HepG2 (cell line): ENCODE results near the gene ALDOA. TPM values are rescaled to one million over a fixed set of nuclear protein-coding genes. Genes with fewer than 3 reads are reported as not detected.

ENCODE experiments used
- ATAC-seq: fragments of 200-7000 bp; cut with Tn5 transposase; 3 replicates; pipeline ENCODE4 v1.9.1; 2020; ENCODE audit warnings: mild to moderate bottlenecking, moderate library complexity
- BruUV-seq: library from RNA; stranded (reverse); fragments of 400-500 nt; replicated peaks from 2 replicates; lab custom pipeline; 2021; lab: Mats Ljungman, UMichigan
- CTCF ChIA-PET: fragments of 300-600 bp; formaldehyde crosslinking; extraction: SDS; loops from one replicate; lab custom pipeline; 2021; ENCODE audit warnings: low total read pairs, inconsistent platforms, low intra/inter-chr PET ratio; lab: Yijun Ruan, JAX
- POLR2A ChIA-PET: fragments of 350-600 bp; sonication (Branson Sonifier 250); formaldehyde crosslinking; loops from one replicate; lab custom pipeline; 2020; ENCODE audit warnings: antibody characterized with exemption, inconsistent platforms; lab: Yijun Ruan, JAX
- DNase-seq: peaks from one replicate; pipeline ENCODE4 v3.0.0-alpha.2; 2015; ENCODE audit warnings: low spot score
- FAIRE-seq: peaks from 3 replicates; lab custom pipeline; 2011; peaks lifted over from hg19 to GRCh38; lab: Jason Lieb, UNC
- H2AFZ ChIP-seq: one replicate; pipeline ENCODE4 v1.6.1; 2011; ENCODE audit warnings: low read length, inconsistent platforms
- H3K27ac ChIP-seq: fragments of 300-600 bp; 3 replicates; pipeline ENCODE4 v1.8.0; 2011; ENCODE audit warnings: mixed run types, mild to moderate bottlenecking, mixed read lengths, low read length, inconsistent platforms; ENCODE audit not compliant: insufficient read depth; ENCODE audit errors: extremely low read length
- H3K27me3 ChIP-seq, 2 experiments: fragments of 200-600 bp in 1 of 2; 2 replicates in 1 of 2; 3 replicates in 1 of 2; pipeline versions ENCODE4 v1.6.0 to v1.8.0; 2011; ENCODE audit warnings: low read length in 2 of 2, mild to moderate bottlenecking in 2 of 2, moderate library complexity in 2 of 2, inconsistent platforms in 1 of 2; ENCODE audit not compliant: insufficient read depth in 2 of 2, control insufficient read depth in 1 of 2
- H3K36me3 ChIP-seq, 2 experiments: fragments of 200-600 bp in 1 of 2; replicated peaks in 1 of 2; 2 replicates in 1 of 2; 3 replicates in 1 of 2; pipeline versions ENCODE4 v1.5.1 to v1.8.0; 2011; ENCODE audit warnings: low read length in 2 of 2, inconsistent platforms in 1 of 2; ENCODE audit not compliant: insufficient read depth in 2 of 2, control insufficient read depth in 1 of 2
- H3K4me1 ChIP-seq: 2 replicates; pipeline ENCODE4 v1.5.1; 2012; ENCODE audit warnings: low read length, inconsistent platforms; ENCODE audit not compliant: insufficient read depth
- H3K4me2 ChIP-seq: 2 replicates; pipeline ENCODE4 v1.6.0; 2011; ENCODE audit warnings: low read depth, low read length, inconsistent platforms
- H3K4me3 ChIP-seq, 3 experiments: fragments of 200-600 bp in 1 of 3; sonication (generic), shearing (Covaris generic) in 1 of 3; replicated peaks in 1 of 3; 2 replicates each; pipeline ENCODE4 v1.5.1; 2011 to 2016; ENCODE audit warnings: low read length in 3 of 3, inconsistent platforms in 2 of 3, low read depth in 2 of 3, mild to moderate bottlenecking in 2 of 3, control low read depth in 1 of 3, mixed read lengths in 1 of 3; ENCODE audit not compliant: insufficient read depth in 1 of 3
- H3K79me2 ChIP-seq: one replicate; pipeline ENCODE4 v1.6.1; 2011; ENCODE audit warnings: low read length, inconsistent platforms; ENCODE audit not compliant: insufficient read depth
- H3K9ac ChIP-seq: 2 replicates; pipeline ENCODE4 v1.6.0; 2011; ENCODE audit warnings: mild to moderate bottlenecking, low read depth, low read length, inconsistent platforms; ENCODE audit not compliant: insufficient read depth
- H3K9me3 ChIP-seq: 2 replicates; pipeline ENCODE4 v1.5.1; 2012; ENCODE audit warnings: mild to moderate bottlenecking, low read length
- H4K20me1 ChIP-seq: 2 replicates; pipeline ENCODE4 v1.6.0; 2011; ENCODE audit warnings: inconsistent platforms, mild to moderate bottlenecking, low read length, moderate library complexity; ENCODE audit not compliant: insufficient read depth
- ARID3A ChIP-seq: IDR thresholded peaks from 2 replicates; pipeline ENCODE4 v1.6.1; 2012; ENCODE audit warnings: low read depth, low read length, improper control_type of control experiment
- ATF7-NPFF ChIP-seq: sonication (generic); formaldehyde crosslinking; IDR thresholded peaks from 2 replicates; pipeline ENCODE4 v1.8.1; 2023; ENCODE audit warnings: mild to moderate bottlenecking, low read depth, missing genetic modification reagents, moderate library complexity
- E2F5 ChIP-seq: sonication (generic); formaldehyde crosslinking; conservative IDR thresholded peaks from 2 replicates; pipeline ENCODE4 v1.4.0; 2020; ENCODE audit warnings: missing genetic modification reagents
- ELF1 ChIP-seq: sonication (generic); formaldehyde crosslinking; IDR thresholded peaks from 2 replicates; pipeline ENCODE4 v1.4.0; 2020; ENCODE audit warnings: missing genetic modification reagents
- FOXO1 ChIP-seq: sonication (generic); formaldehyde crosslinking; IDR thresholded peaks from 2 replicates; pipeline ENCODE4 v1.4.0; 2020; ENCODE audit warnings: missing genetic modification reagents
- GPN1 ChIP-seq: sonication (generic); formaldehyde crosslinking; IDR thresholded peaks from 2 replicates; pipeline ENCODE4 v1.5.1; 2020; ENCODE audit warnings: missing genetic modification reagents, borderline replicate concordance
- HMGA1 ChIP-seq: sonication (generic); formaldehyde crosslinking; conservative IDR thresholded peaks from 2 replicates; pipeline ENCODE4 v1.4.0; 2020; ENCODE audit warnings: missing genetic modification reagents
- HNRNPUL1 ChIP-seq: fragments of 200-400 bp; formaldehyde crosslinking; IDR thresholded peaks from 2 replicates; pipeline ENCODE4 v1.6.1; 2017; ENCODE audit warnings: low read depth, mild to moderate bottlenecking, low read length, moderate library complexity
- KLF15 ChIP-seq: sonication (generic); formaldehyde crosslinking; IDR thresholded peaks from 2 replicates; pipeline ENCODE4 v1.8.1; 2023; ENCODE audit warnings: borderline replicate concordance, mild to moderate bottlenecking, inconsistent platforms, missing genetic modification reagents, mixed read lengths
- PAWR ChIP-seq: sonication (generic); formaldehyde crosslinking; IDR thresholded peaks from 2 replicates; pipeline ENCODE4 v1.4.0; 2020; ENCODE audit warnings: missing genetic modification reagents, mild to moderate bottlenecking, borderline replicate concordance
- TBP ChIP-seq: sonication (generic); formaldehyde crosslinking; IDR thresholded peaks from 2 replicates; pipeline ENCODE4 v1.5.0; 2020; ENCODE audit warnings: missing genetic modification reagents
- ZNF275 ChIP-seq: sonication (generic); formaldehyde crosslinking; IDR thresholded peaks from 2 replicates; pipeline ENCODE4 v1.8.0; 2022; ENCODE audit warnings: missing genetic modification reagents, mild to moderate bottlenecking, inconsistent platforms, borderline replicate concordance
- ZNF460 ChIP-seq: sonication (generic); formaldehyde crosslinking; IDR thresholded peaks from 2 replicates; pipeline ENCODE4 v1.5.1; 2020; ENCODE audit warnings: missing genetic modification reagents, mild to moderate bottlenecking, borderline replicate concordance
- ZNF629 ChIP-seq: sonication (generic); formaldehyde crosslinking; conservative IDR thresholded peaks from 2 replicates; pipeline ENCODE4 v1.5.0; 2020; ENCODE audit warnings: missing genetic modification reagents
- ZNF839 ChIP-seq: sonication (generic); formaldehyde crosslinking; IDR thresholded peaks from 2 replicates; pipeline ENCODE4 v1.4.0; 2020; ENCODE audit warnings: missing genetic modification reagents, mild to moderate bottlenecking, borderline replicate concordance
- WGBS: methylation state at CpG from one replicate; pipeline ENCODE4 v1.1.6; 2017; ENCODE audit warnings: low lambda C conversion rate; 5-methylcytosine and 5-hydroxymethylcytosine counted together
- in situ Hi-C: cut with HindIII; loops from 2 replicates; pipeline ENCODE4 v1.10.0; 2017; ENCODE audit warnings: low pct_unique_long_range_greater_than_20kb; ENCODE audit not compliant: extremely low pct_ligation_motif_present
- intact Hi-C: fragments of 100-400 bp; cut with micrococcal nuclease; formaldehyde crosslinking; loops from one replicate; pipeline ENCODE4 v1.10.0; 2022; ENCODE audit not compliant: unreplicated experiment
- polyA plus RNA-seq, 8 experiments: library from polyadenylated mRNA; depleted of rRNA in 3 of 8; stranded (reverse) in 7 of 8; unstranded in 1 of 8; fragments of >200 nt; fragmentation: Illumina TruSeq in 4 of 8; extraction: Trizol in 4 of 8; gene quantifications; 2 replicates each; pipeline versions ENCODE4 v1.2.1 to v1.2.3, GENCODE V29; 2011 to 2016; ENCODE audit warnings: low read depth in 4 of 8, missing spikeins in 1 of 8, mixed read lengths in 1 of 8; ENCODE audit not compliant: insufficient read depth in 1 of 8
- total RNA-seq, 5 experiments: library from RNA; depleted of rRNA; stranded (reverse); fragments of >200 nt; fragmentation: Illumina TruSeq; extraction: Trizol; gene quantifications; 2 replicates each; pipeline ENCODE4 v1.2.3, GENCODE V29; 2016; ENCODE audit warnings: low read depth in 1 of 5
- TF ChIP-seq, protein P1 (sequence below): sonication (generic); formaldehyde crosslinking; IDR thresholded peaks from 2 replicates; pipeline ENCODE4 v1.4.0; 2020; ENCODE audit warnings: mild to moderate bottlenecking, missing genetic modification reagents
- TF ChIP-seq, protein P2 (sequence below): IDR thresholded peaks from 2 replicates; pipeline ENCODE4 v1.6.1; 2016; ENCODE audit warnings: low read depth, borderline replicate concordance
- TF ChIP-seq, protein P3 (sequence below): sonication (generic); formaldehyde crosslinking; conservative IDR thresholded peaks from 2 replicates; pipeline ENCODE4 v1.8.1; 2023; ENCODE audit warnings: missing genetic modification reagents

Gene ALDOA
- total and polyA plus RNA-seq, 2 of the 13 experiments (the other 11 are each of a cell fraction or from before 2014, with no cell fraction given) = 925 to 1,884 TPM

- TF ChIP-seq ARID3A = no peak
Measured at GRCh38 chr16:30022887-30023286, 42.7 kb upstream of the ALDOA start, which contains the start of gene C16orf92 (continued).

DNA sequence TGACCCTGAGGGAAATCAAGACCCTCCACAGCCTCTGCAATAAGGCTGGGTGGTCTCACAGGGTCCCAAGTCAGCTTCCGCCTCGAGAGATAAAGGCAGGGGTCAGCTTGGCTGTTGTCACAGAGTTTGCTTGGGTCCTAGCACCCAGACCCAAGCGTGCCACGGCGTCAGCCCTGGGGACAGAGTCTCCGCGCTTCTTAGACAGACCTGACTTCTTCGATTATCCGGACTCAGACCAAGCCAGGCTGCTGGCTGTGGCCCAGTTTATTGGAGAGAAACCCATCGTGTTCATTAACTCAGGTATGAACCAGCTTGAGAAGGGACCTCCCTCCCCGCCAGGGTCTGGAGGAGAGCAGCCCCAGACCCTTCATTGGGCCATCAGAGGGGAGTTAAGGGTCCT lies 42.0 kb upstream of the ALDOA start:
- in situ Hi-C loops = no loop called here
- Histone ChIP-seq H3K4me1 (peaks cover 10% of the 10 kb centered on the region; the same call in 1 of the 2 replicates), H2AFZ (no peak overlapping the region), H3K4me2 (no peak overlapping the region), H3K4me3 (no peak overlapping the region), H3K9me3 (no peaks in the 10 kb centered on the region), H3K36me3 (no peaks in the 10 kb centered on the region), H3K27ac (no peak overlapping the region), H3K9ac (no peak overlapping the region), H3K27me3 (peaks cover 30 to 75% of the 10 kb centered on the region in 2 experiments), H4K20me1 (no peaks in the 10 kb centered on the region), H3K79me2 (no peaks in the 10 kb centered on the region)
- DNase-seq = no peak
- no peak for FAIRE-seq
- intact Hi-C loops = no loop called here
- no peak for ATAC-seq
- no TSS peak for BruUV-seq
- ChIA-PET POLR2A (no interaction called here), CTCF (interaction anchor here (1.3 kb wide), 1 partner anchor 160 kb away, joined by 3 read pairs; the partner anchor contains the start of gene CDIPT)
- WGBS = 38% methylated on average over 10 of the region's 11 CpGs
- TF ChIP-seq ZNF275 (CRISPR knock-in tag) (no peak), ATF7-NPFF (CRISPR knock-in tag) (no peak), ELF1 (no peak), GPN1 (CRISPR knock-in tag) (no peak), KLF15 (no peak), HMGA1 (no peak), HNRNPUL1 (no peak), PAWR (no peak), FOXO1 (CRISPR knock-in tag) (no peak), ZNF460 (no peak), E2F5 (CRISPR knock-in tag) (no peak), ZNF629 (CRISPR knock-in tag) (no peak), TBP (no peak), ZNF839 (CRISPR knock-in tag) (no peak)
- TF ChIP-seq, protein P1, sequence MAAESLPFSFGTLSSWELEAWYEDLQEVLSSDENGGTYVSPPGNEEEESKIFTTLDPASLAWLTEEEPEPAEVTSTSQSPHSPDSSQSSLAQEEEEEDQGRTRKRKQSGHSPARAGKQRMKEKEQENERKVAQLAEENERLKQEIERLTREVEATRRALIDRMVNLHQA = no peak
- TF ChIP-seq, protein P2, sequence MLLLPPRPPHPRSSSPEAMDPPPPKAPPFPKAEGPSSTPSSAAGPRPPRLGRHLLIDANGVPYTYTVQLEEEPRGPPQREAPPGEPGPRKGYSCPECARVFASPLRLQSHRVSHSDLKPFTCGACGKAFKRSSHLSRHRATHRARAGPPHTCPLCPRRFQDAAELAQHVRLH (CRISPR knock-in tag) = no peak
- TF ChIP-seq, protein P3, sequence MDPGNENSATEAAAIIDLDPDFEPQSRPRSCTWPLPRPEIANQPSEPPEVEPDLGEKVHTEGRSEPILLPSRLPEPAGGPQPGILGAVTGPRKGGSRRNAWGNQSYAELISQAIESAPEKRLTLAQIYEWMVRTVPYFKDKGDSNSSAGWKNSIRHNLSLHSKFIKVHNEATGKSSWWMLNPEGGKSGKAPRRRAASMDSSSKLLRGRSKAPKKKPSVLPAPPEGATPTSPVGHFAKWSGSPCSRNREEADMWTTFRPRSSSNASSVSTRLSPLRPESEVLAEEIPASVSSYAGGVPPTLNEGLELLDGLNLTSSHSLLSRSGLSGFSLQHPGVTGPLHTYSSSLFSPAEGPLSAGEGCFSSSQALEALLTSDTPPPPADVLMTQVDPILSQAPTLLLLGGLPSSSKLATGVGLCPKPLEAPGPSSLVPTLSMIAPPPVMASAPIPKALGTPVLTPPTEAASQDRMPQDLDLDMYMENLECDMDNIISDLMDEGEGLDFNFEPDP (CRISPR knock-in tag) = no peak
